Choroid plexus epithelial cell (primary cell): ENCODE measurements around the gene SMURF2.

ENCODE experiments used
- DNase-seq: peaks from one replicate; pipeline ENCODE4 v3.0.0-alpha.2; 2010; ENCODE audit warnings: low read depth
- H3K4me3 ChIP-seq: 2 replicates; pipeline ENCODE4 v1.5.1; 2011; ENCODE audit warnings: low read depth, mild to moderate bottlenecking, control low read depth, low read length, moderate library complexity
- CTCF ChIP-seq: conservative IDR thresholded peaks from 2 replicates; pipeline ENCODE4 v1.5.1; 2011; ENCODE audit warnings: low read depth, mild to moderate bottlenecking, control low read depth, inconsistent platforms, low read length, moderate library complexity

Gene SMURF2

GRCh38 chr17:64507413-64507782 is 154.7 kb downstream of the SMURF2 start:
- peak; percentile 61 for TF ChIP-seq CTCF
- H3K4me3 ChIP-seq, result peak overlapping the region; percentile 100
- peak; percentile 87 for DNase-seq

GRCh38 chr17:64506576-64507412 is 155.3 kb downstream of the SMURF2 start, which contains the start of gene CEP95:
CEP95 (plus strand) TSS chr17:64506977; CDS start chr17:64507098, 121 bp downstream.
- TF ChIP-seq CTCF, result no peak

GRCh38 chr17:64506201-64506575 is 155.9 kb downstream of the SMURF2 start, which contains the start of gene DDX5:
DDX5 (minus strand) TSS chr17:64506289; CDS start chr17:64506119, 170 bp downstream.
- peak within 1 kb of the TSS; percentile 100 for H3K4me3 ChIP-seq
- DNase-seq, result peak; percentile 98
- no peak for TF ChIP-seq CTCF

More at GRCh38 chr17:64506576-64507412, 155.3 kb downstream of the SMURF2 start, which contains the start of gene CEP95:
- H3K4me3 ChIP-seq, result peak within 1 kb of the TSS; percentile 100
- peak; percentile 99 for DNase-seq

GRCh38 chr17:64505340-64506200 is 156.5 kb downstream of the SMURF2 start:
- DNase-seq, result peak; percentile 94
- TF ChIP-seq CTCF, result no peak
- peak overlapping the region; percentile 100 for H3K4me3 ChIP-seq

GRCh38 chr17:64504769-64505339 is 157.3 kb downstream of the SMURF2 start:
- TF ChIP-seq CTCF, result no peak
- H3K4me3 ChIP-seq, result peak overlapping the region; percentile 100
- DNase-seq, result no peak

- no peak for TF ChIP-seq CTCF
- peak overlapping the region; percentile 100 for H3K4me3 ChIP-seq
- peak; percentile 21 for DNase-seq
These were observed 158.0 kb downstream of the SMURF2 start for GRCh38 chr17:64503821-64504768.
